Bronchial epithelial cell (primary cell): Measurements from ENCODE around the gene ACIN1. TPM values are rescaled to one million over a fixed set of nuclear protein-coding genes. Genes with fewer than 3 reads are reported as not detected.

Source experiments
- DNase-seq: peaks from one replicate; pipeline ENCODE4 v3.0.0-alpha.2; 2010; ENCODE audit warnings: low read depth
- FAIRE-seq: peaks from 2 replicates; lab custom pipeline; 2011; peaks lifted over from hg19 to GRCh38; lab: Jason Lieb, UNC
- H3K27me3 ChIP-seq: 2 replicates; pipeline ENCODE4 v1.5.1; 2011; ENCODE audit warnings: low read length; ENCODE audit not compliant: control insufficient read depth, insufficient read depth
- H3K36me3 ChIP-seq: 2 replicates; pipeline ENCODE4 v1.5.1; 2011; ENCODE audit warnings: low read length; ENCODE audit not compliant: control insufficient read depth, insufficient read depth
- H3K4me3 ChIP-seq: 2 replicates; pipeline ENCODE4 v1.5.1; 2011; ENCODE audit warnings: mild to moderate bottlenecking, low read depth, low read length, control low read depth
- CTCF ChIP-seq: IDR thresholded peaks from 2 replicates; pipeline ENCODE4 v1.5.1; 2011; ENCODE audit warnings: mild to moderate bottlenecking, moderate library complexity, low read length, control low read depth, inconsistent platforms; ENCODE audit not compliant: insufficient read depth, severe bottlenecking
- total RNA-seq: library from RNA; depleted of rRNA; stranded (reverse); fragments of >200 nt; gene quantifications from 2 replicates; pipeline ENCODE4 v1.2.1, GENCODE V29; 2014

The ACIN1 gene
- total RNA-seq, 1 donor from 2014 or later = 45.5 TPM

GRCh38 chr14:23090254-23090636, 4.7 kb downstream of the ACIN1 start:
- DNase-seq = no peak
- no peak for FAIRE-seq
- H3K36me3 ChIP-seq = peaks cover 13% of the 10 kb centered on the region
- H3K27me3 ChIP-seq = no peaks in the 10 kb centered on the region
- TF ChIP-seq CTCF = no peak
- no peak overlapping the region for H3K4me3 ChIP-seq

GRCh38 chr14:23089498-23090253, 5.3 kb downstream of the ACIN1 start:
- TF ChIP-seq CTCF = no peak
- DNase-seq (no peak), FAIRE-seq (no peak)
- Histone ChIP-seq H3K36me3 (peaks cover 13% of the 10 kb centered on the region), H3K27me3 (no peaks in the 10 kb centered on the region), H3K4me3 (no peak overlapping the region)

GRCh38 chr14:23086565-23086964, 8.4 kb downstream of the ACIN1 start:
- no peaks in the 10 kb centered on the region for H3K27me3 ChIP-seq
- DNase-seq = no peak
- peaks cover 12% of the 10 kb centered on the region for H3K36me3 ChIP-seq
- no peak overlapping the region for H3K4me3 ChIP-seq
- no peak for FAIRE-seq
- no peak for TF ChIP-seq CTCF

GRCh38 chr14:23085458-23085857, 9.5 kb downstream of the ACIN1 start:
- Histone ChIP-seq H3K36me3 (peaks cover 10% of the 10 kb centered on the region), H3K27me3 (no peaks in the 10 kb centered on the region), H3K4me3 (no peak overlapping the region)
- TF ChIP-seq CTCF = no peak
- FAIRE-seq = no peak
- DNase-seq = no peak

GRCh38 chr14:23080474-23080873, 14.5 kb downstream of the ACIN1 start:
- FAIRE-seq (no peak), DNase-seq (no peak)
- Histone ChIP-seq H3K36me3 (peaks cover 12% of the 10 kb centered on the region), H3K4me3 (no peak overlapping the region), H3K27me3 (no peaks in the 10 kb centered on the region)
- no peak for TF ChIP-seq CTCF

GRCh38 chr14:23079716-23080115, 15.2 kb downstream of the ACIN1 start:
- no peak for FAIRE-seq
- no peak overlapping the region for H3K4me3 ChIP-seq
- no peak for DNase-seq
- TF ChIP-seq CTCF = no peak
- no peaks in the 10 kb centered on the region for H3K27me3 ChIP-seq
- peaks cover 13% of the 10 kb centered on the region for H3K36me3 ChIP-seq
